ENCODE data around the gene HIBCH.
"Not testable (repeated sequence)": the region's sequence is repeated elsewhere in the genome, so short reads cannot be mapped to it uniquely, and the experiment has no call there.

The HIBCH gene

GRCh38 chr2:190188289-190188688 lies 131.3 kb downstream of the HIBCH start:
- DNase-seq (ENCODE audit: low spot score): no peak

DNA sequence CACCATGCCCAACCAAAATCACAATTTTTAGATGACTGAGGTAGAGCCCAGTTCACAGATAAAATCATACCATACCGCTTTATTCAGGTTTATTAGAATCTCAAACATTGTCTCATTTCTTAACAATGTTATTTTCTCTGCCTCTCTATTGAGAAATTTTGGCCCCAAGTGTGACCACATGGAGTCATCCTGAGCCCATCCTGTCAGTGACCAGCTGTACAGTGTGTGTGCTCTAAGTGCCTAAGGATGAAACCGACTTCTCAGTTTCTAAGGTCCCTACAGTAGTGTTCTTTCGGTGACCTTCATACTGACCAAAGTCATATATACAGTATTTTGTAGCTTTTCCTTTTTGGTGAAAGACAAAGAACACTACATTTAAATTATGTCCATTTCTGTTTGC lies 133.4 kb downstream of the HIBCH start:
- no peak for DNase-seq (ENCODE audit: low spot score)

DNA sequence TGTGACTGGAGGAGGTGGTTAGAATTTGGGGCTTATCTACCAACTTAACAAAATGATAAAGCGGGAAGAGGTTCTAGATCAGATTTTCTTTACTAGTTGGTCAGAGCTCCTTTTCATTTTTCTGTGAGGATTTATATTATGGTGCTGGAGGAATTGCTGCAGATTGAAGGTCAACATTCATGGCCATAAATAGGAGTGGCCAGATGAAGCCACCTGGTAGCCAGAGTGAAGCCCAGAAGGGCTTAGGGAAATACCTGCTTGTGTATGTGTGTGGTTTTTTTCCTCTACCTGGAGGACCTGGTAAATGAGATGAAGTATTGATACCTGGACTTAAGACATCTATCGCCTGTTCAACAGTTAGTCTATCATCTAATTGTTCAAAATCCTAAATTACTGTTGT lies 134.2 kb downstream of the HIBCH start:
- no peak for DNase-seq (ENCODE audit: low spot score)

- no peak for DNase-seq (ENCODE audit: low spot score)
Measured at GRCh38 chr2:190184460-190184859, 135.2 kb downstream of the HIBCH start.

- DNase-seq (ENCODE audit: low spot score): no peak
Measured at GRCh38 chr2:190183539-190183938, 136.1 kb downstream of the HIBCH start.

- DNase-seq (ENCODE audit: low spot score): no peak
Measured at GRCh38 chr2:190182071-190182524, 137.5 kb downstream of the HIBCH start.

DNA sequence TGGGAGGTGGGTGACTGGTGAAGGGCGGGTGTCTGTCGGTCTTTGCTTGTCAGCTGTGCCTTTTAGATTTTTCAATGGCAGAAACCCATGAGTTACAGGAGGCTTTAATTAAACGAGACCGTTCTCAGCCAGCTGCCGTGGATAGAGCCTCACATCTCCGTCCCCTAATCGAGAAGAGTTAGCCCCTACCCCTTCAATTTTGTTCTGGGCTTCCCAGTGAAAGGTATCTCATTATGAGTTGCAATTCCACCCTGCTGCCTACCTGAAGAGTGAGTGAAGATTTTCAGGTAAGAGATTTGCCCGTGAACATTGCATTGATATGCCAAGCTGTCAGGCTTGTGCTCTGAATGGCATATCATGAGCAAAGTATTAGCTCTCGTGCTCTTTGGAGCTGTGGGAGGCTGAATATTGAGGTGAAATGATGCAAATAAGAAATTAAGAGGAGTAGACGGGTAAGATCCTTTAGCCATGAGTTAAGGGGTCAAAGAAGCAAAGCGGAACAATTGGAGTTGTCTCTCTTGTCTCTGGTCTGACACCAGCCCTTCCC lies 138.4 kb downstream of the HIBCH start:
- no peak for DNase-seq (ENCODE audit: low spot score)

DNA sequence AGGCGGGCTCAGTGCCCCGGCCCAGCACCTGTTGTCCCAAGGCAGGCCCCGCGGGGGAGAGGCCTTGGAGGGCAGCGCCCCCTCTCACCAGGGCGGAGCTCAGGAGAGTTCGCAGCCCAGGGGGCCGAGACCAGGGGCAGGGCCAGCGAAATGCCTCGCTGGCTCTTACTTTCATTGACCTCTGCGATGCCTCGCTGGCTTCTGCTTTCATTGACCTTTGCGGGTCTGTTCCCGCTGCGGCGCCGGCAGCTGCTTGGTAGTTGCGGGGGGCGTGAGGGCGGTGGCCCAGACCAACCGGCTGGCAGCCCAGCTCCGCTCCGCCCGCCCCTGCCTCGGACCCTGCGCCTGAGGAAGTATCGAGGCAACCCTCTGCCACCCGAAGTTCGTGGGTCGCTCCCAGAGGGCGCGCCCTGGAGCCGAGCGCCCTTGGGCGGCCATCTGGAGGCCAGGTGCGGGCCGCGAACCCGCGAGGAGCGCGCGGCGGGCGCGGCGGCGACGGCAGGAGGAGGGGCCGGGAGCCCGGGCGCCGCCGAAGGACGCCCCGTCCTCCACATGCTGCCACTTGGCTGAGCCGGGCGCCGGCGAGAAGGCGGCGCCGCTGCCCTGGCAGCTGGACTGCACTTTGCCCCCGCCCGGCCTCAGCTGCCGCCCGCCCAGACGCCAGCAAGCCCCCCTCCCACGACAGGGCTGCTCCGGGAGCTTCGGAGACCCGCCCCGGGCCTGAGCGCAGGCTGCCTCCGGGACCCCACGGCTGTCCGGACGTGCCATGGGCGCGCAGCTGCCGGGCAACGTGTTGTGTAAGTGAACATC lies 139.1 kb downstream of the HIBCH start:
- peak; percentile 72 for DNase-seq (ENCODE audit: low spot score)

- no peak for DNase-seq (ENCODE audit: low spot score)
Measured at GRCh38 chr2:190179754-190180312, 139.8 kb downstream of the HIBCH start.

- DNase-seq (ENCODE audit: low spot score): no peak
Measured at GRCh38 chr2:190178066-190178722, 141.4 kb downstream of the HIBCH start.

DNA sequence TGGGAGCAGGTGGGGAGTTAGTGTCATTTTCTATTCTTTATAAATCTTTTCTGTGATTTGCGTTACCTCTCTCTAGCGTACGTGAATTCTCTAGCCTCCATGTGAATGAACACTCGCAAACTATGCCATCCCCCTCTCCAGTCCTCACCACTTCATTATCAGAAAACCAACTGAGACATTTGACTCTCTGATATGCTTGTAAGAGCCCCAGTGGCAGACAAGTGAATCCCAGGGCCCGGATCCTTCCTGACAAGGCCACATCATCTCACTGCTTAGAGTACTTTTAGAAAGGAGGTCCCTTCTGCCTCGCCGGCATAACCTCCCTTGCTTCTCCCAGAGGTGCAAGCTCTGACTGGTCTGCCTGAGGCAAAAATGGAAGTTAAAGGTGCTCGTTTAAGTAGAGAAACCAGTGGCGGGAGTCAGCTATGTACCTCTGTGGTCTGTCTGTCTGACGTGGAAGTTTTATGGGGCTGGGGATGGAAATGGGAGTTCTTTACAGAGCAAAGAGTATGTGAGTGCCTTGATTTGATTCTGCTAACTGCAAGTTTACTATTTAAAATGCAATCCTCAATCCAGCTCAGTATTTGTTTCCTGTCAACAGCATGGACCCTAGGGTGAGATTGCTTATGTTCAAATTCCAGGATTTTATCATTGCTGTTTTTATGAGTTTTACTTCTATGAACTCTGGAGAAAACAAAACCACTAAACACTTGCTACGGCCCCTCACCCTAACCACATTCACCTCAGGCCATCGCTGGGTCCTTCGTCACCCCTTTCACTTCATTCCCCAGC lies 142.2 kb downstream of the HIBCH start:
- DNase-seq (ENCODE audit: low spot score): no peak

- DNase-seq (ENCODE audit: low spot score): no peak
Measured at GRCh38 chr2:190173392-190173791, 146.2 kb downstream of the HIBCH start.

GRCh38 chr2:190170673-190171072 lies 149.0 kb downstream of the HIBCH start:
- DNase-seq (ENCODE audit: low spot score): no peak

DNA sequence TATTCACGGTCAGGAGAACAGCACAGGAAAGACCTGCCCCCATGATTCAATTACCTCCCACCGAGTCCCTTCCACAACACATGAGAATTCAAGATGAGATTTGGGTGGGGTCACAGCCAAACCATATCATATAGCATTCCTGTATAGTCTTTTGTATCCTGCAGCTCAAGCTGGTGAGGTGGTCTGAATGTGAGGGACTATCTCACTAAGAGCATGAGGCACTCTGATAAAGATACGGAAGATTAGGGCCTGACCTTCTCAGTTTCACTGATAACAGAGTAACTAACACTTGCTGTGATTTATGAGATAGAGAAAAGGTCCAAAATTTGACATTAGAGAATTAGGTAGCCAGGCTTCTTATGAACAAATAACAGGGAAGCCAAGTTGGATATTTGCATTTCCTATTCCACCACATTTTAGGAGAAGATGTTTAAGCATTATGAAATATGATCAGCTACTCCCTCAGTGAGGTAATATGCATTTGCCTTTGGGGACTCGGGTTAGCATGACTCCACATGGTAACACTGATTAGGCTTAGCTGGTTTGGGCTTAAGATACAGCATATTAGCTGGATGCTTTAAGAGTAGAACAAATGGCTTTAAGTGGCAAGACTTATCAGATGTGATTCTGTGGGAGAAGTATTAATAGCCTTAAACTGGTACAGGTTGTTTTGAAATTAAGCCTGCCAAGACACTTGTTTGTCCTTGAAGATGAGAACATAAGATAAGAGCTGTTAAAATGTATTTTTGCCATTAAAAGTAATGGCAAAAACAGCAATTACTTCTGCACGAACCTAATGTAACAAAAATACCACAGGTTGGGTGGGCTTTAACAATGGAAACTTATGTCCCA lies 150.2 kb downstream of the HIBCH start:
- DNase-seq (ENCODE audit: low spot score): no peak

DNA sequence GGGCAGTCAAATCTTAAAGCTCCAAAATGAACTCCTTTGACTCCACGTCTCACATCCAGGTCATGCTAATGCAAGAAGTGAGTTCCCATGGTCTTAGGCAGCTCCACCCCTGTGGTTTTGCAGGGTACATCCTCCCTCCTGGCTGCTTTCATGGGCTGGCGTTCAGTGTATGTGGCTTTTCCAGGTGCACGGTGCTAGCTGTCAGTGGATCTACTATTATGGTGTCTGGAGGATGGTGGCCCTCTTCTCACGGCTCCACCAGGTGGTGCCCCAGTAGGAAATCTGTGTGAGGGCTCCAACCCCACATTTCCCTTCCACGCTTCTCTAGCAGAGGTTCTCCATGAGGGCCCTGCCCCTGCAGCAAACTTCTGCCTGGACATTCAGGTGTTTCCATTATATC lies 151.9 kb downstream of the HIBCH start:
- DNase-seq (ENCODE audit: low spot score): no peak

DNA sequence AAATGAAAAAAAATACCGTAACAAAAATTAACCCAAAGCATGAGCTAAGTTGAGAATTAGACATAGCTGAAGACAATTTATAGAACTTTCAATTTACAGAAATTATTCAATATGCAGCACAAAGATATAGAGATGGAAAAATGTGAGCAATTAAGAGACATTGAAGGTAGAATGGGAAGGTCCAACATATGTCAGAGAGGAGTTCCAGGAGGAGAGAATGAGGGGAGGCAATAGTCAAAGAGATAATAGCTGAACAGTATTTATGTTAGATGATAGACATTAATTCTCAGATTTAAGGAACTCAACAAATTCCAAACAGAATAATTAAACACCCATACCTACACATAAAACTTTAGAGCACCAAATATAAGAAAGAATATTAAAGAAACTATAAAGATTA lies 154.1 kb downstream of the HIBCH start:
- DNase-seq (ENCODE audit: low spot score): no peak

DNA sequence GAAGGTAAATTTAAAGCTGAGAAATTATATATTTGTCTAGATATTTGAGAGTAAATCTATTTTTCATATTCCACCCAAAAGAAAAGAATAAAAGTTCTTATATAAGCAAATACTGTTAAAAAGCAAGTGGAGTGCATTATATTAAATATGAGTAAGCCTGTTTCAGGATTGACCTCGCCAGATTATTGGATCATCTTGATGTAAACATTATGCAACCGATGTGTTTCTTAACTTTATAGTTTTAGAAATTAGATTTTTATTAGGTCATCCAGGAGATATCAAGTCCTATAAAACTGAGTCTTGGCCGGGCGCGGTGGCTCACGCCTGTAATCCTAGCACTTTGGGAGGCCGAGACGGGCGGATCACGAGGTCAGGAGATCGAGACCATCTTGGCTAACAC lies 156.8 kb downstream of the HIBCH start:
- DNase-seq (ENCODE audit: low spot score): no peak

DNA sequence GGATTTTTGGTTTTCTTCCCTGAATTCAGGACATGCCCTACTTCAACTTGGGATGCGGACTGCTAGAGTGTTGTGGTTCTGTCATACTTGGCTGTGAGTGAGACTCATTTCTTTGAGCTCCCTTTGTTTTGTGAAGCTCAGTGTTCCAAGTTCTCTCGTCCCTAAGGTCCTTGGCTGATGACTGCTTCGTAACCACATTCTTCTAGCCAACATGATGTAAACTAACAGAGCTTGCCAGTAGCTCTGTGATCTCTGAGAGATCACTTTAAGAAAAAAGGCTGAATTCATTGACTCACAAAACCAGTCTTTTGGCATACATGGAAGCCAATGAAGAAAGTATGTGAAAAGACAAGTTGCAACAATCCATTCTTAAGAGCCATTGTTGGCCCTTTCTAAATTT lies 160.2 kb downstream of the HIBCH start:
- DNase-seq (ENCODE audit: low spot score): no peak

- no peak for DNase-seq (ENCODE audit: low spot score)
Measured at GRCh38 chr2:190158798-190159434, 160.7 kb downstream of the HIBCH start.

- not testable (repeated sequence) for DNase-seq (ENCODE audit: low spot score)
Measured at GRCh38 chr2:190157613-190158528, 161.8 kb downstream of the HIBCH start.
